Mucosa of stomach (tissue), 1 donor: ENCODE results near the gene EXTL1.

Experiments
- H3K27me3 ChIP-seq: one replicate; pipeline ENCODE4 v1.7.0; 2013; ENCODE audit warnings: mild to moderate bottlenecking, low read length; ENCODE audit not compliant: control insufficient read depth, insufficient read depth
- H3K36me3 ChIP-seq: one replicate; pipeline ENCODE4 v1.7.0; 2013; ENCODE audit warnings: low read length; ENCODE audit not compliant: control insufficient read depth, insufficient read depth
- H3K4me1 ChIP-seq: one replicate; pipeline ENCODE4 v1.7.0; 2013; ENCODE audit warnings: mild to moderate bottlenecking, low read length; ENCODE audit not compliant: control insufficient read depth, insufficient read depth
- H3K4me3 ChIP-seq: one replicate; pipeline ENCODE4 v1.7.0; 2013; ENCODE audit warnings: low read length
- H3K9ac ChIP-seq: one replicate; pipeline ENCODE4 v1.7.0; 2013; ENCODE audit warnings: mild to moderate bottlenecking, low read length, moderate library complexity
- H3K9me3 ChIP-seq: one replicate; pipeline ENCODE4 v1.7.0; 2013; ENCODE audit warnings: mild to moderate bottlenecking, low read length, moderate library complexity; ENCODE audit not compliant: control insufficient read depth
- donor health status: Pancreatic carcinoma.

The EXTL1 gene

GRCh38 chr1:25990702-25991395 lies 30.7 kb upstream of the EXTL1 start:
- H3K4me3 ChIP-seq = no peak overlapping the region

GRCh38 chr1:25991937-25992688 lies 29.5 kb upstream of the EXTL1 start:
- Histone ChIP-seq H3K27me3 (no peaks in the 10 kb centered on the region), H3K36me3 (peaks cover 7% of the 10 kb centered on the region), H3K4me1 (peaks cover 5% of the 10 kb centered on the region), H3K9me3 (no peaks in the 10 kb centered on the region), H3K9ac (no peak overlapping the region), H3K4me3 (no peak overlapping the region)

More at GRCh38 chr1:25990702-25991395, 30.7 kb upstream of the EXTL1 start:
- Histone ChIP-seq H3K9ac (no peak overlapping the region), H3K27me3 (no peaks in the 10 kb centered on the region), H3K36me3 (peaks cover 7% of the 10 kb centered on the region), H3K9me3 (no peaks in the 10 kb centered on the region), H3K4me1 (no peaks in the 10 kb centered on the region)

GRCh38 chr1:25992689-25993171 lies 28.8 kb upstream of the EXTL1 start:
- H3K4me3 ChIP-seq = no peak overlapping the region

GRCh38 chr1:25993197-25993951 lies 28.2 kb upstream of the EXTL1 start:
- H3K36me3 ChIP-seq = peaks cover 7% of the 10 kb centered on the region
- no peak overlapping the region for H3K9ac ChIP-seq
- H3K4me1 ChIP-seq = peaks cover 10% of the 10 kb centered on the region
- H3K4me3 ChIP-seq = no peak overlapping the region
- no peaks in the 10 kb centered on the region for H3K27me3 ChIP-seq
- no peaks in the 10 kb centered on the region for H3K9me3 ChIP-seq

More at GRCh38 chr1:25992689-25993171, 28.8 kb upstream of the EXTL1 start:
- Histone ChIP-seq H3K27me3 (no peaks in the 10 kb centered on the region), H3K36me3 (peaks cover 7% of the 10 kb centered on the region), H3K4me1 (peaks cover 10% of the 10 kb centered on the region), H3K9ac (no peak overlapping the region), H3K9me3 (no peaks in the 10 kb centered on the region)

GRCh38 chr1:25994402-25995150 lies 27.0 kb upstream of the EXTL1 start:
- Histone ChIP-seq H3K4me3 (no peak overlapping the region), H3K27me3 (no peaks in the 10 kb centered on the region), H3K36me3 (peaks cover 1% of the 10 kb centered on the region), H3K4me1 (peaks cover 10% of the 10 kb centered on the region), H3K9me3 (no peaks in the 10 kb centered on the region), H3K9ac (no peak overlapping the region)

GRCh38 chr1:25996966-25997827 lies 24.4 kb upstream of the EXTL1 start:
- no peaks in the 10 kb centered on the region for H3K27me3 ChIP-seq
- no peaks in the 10 kb centered on the region for H3K9me3 ChIP-seq
- H3K4me1 ChIP-seq = peaks cover 10% of the 10 kb centered on the region
- H3K9ac ChIP-seq = peak overlapping the region; percentile 81
- peak overlapping the region; percentile 68 for H3K4me3 ChIP-seq
- H3K36me3 ChIP-seq = no peaks in the 10 kb centered on the region

GRCh38 chr1:25997828-25998761 lies 23.5 kb upstream of the EXTL1 start, which contains the start of gene PAFAH2:
PAFAH2 (minus strand) TSS chr1:25998063; CDS start chr1:25990816, 7,247 bp downstream.
- peak within 1 kb of the TSS; percentile 81 for H3K9ac ChIP-seq
- H3K36me3 ChIP-seq = no peaks in the 10 kb centered on the region
- no peaks in the 10 kb centered on the region for H3K27me3 ChIP-seq
- peak within 1 kb of the TSS; percentile 68 for H3K4me3 ChIP-seq
- peaks cover 10% of the 10 kb centered on the region for H3K4me1 ChIP-seq
- no peaks in the 10 kb centered on the region for H3K9me3 ChIP-seq

- H3K4me1 ChIP-seq = peaks cover 10% of the 10 kb centered on the region
- H3K36me3 ChIP-seq = no peaks in the 10 kb centered on the region
- H3K27me3 ChIP-seq = no peaks in the 10 kb centered on the region
- H3K9me3 ChIP-seq = no peaks in the 10 kb centered on the region
- no peak overlapping the region for H3K4me3 ChIP-seq
- H3K9ac ChIP-seq = no peak overlapping the region
Measured at GRCh38 chr1:25999041-25999800, 22.4 kb upstream of the EXTL1 start.

- Histone ChIP-seq H3K4me1 (no peaks in the 10 kb centered on the region), H3K4me3 (no peak overlapping the region), H3K9me3 (no peaks in the 10 kb centered on the region), H3K27me3 (no peaks in the 10 kb centered on the region), H3K36me3 (no peaks in the 10 kb centered on the region), H3K9ac (no peak overlapping the region)
Measured at GRCh38 chr1:26003262-26003661, 18.3 kb upstream of the EXTL1 start.

- Histone ChIP-seq H3K4me3 (no peak overlapping the region), H3K36me3 (no peaks in the 10 kb centered on the region), H3K27me3 (no peaks in the 10 kb centered on the region), H3K9me3 (no peaks in the 10 kb centered on the region), H3K9ac (no peak overlapping the region), H3K4me1 (no peaks in the 10 kb centered on the region)
Measured at GRCh38 chr1:26003756-26004155, 17.8 kb upstream of the EXTL1 start.
